ENCODE measurements around the gene CYB5RL.

Gene CYB5RL

GRCh38 chr1:54229281-54229891 is 29.6 kb upstream of the CYB5RL start:
- peaks cover 64% of the 10 kb centered on the region for H3K36me3 ChIP-seq
- H3K27ac ChIP-seq, result no peak overlapping the region; the same call in 1 of the 2 replicates
- no peak for TF ChIP-seq CTCF (IDR thresholded peaks at IDR 0.05; ENCODE audit: low read depth, low read length)
- no peaks in the 10 kb centered on the region for H3K27me3 ChIP-seq (ENCODE audit: insufficient read depth, low read depth, severe bottlenecking)
- H3K4me3 ChIP-seq (ENCODE audit: low read depth, low read length), result no peak overlapping the region
- H3K9me3 ChIP-seq (ENCODE audit: severe bottlenecking), result no peaks in the 10 kb centered on the region
- no peak for DNase-seq

GRCh38 chr1:54228638-54229079 is 28.8 kb upstream of the CYB5RL start:
- H3K36me3 ChIP-seq, result peaks cover 67% of the 10 kb centered on the region
- no peak for TF ChIP-seq CTCF (IDR thresholded peaks at IDR 0.05; ENCODE audit: low read depth, low read length)
- DNase-seq, result no peak
- H3K27ac ChIP-seq, result no peak overlapping the region
- no peaks in the 10 kb centered on the region for H3K9me3 ChIP-seq (ENCODE audit: severe bottlenecking)
- H3K27me3 ChIP-seq (ENCODE audit: insufficient read depth, low read depth, severe bottlenecking), result no peaks in the 10 kb centered on the region
- H3K4me3 ChIP-seq (ENCODE audit: low read depth, low read length), result no peak overlapping the region

- no peak for TF ChIP-seq CTCF (IDR thresholded peaks at IDR 0.05; ENCODE audit: low read depth, low read length)
- Histone ChIP-seq H3K9me3 (ENCODE audit: severe bottlenecking) (no peaks in the 10 kb centered on the region), H3K27ac (no peak overlapping the region), H3K4me3 (ENCODE audit: low read depth, low read length) (no peak overlapping the region), H3K27me3 (ENCODE audit: insufficient read depth, low read depth, severe bottlenecking) (no peaks in the 10 kb centered on the region), H3K36me3 (peaks cover 67% of the 10 kb centered on the region)
- no peak for DNase-seq
Observed at GRCh38 chr1:54227891-54228310, 28.1 kb upstream of the CYB5RL start.

- Histone ChIP-seq H3K27me3 (ENCODE audit: insufficient read depth, low read depth, severe bottlenecking) (no peaks in the 10 kb centered on the region), H3K36me3 (peaks cover 64% of the 10 kb centered on the region), H3K4me3 (ENCODE audit: low read depth, low read length) (no peak overlapping the region), H3K27ac (no peak overlapping the region), H3K9me3 (ENCODE audit: severe bottlenecking) (no peaks in the 10 kb centered on the region)
- no peak for TF ChIP-seq CTCF (IDR thresholded peaks at IDR 0.05; ENCODE audit: low read depth, low read length)
- DNase-seq, result no peak
Observed at GRCh38 chr1:54227091-54227602, 27.3 kb upstream of the CYB5RL start.

GRCh38 chr1:54225986-54226559 is 26.2 kb upstream of the CYB5RL start:
- TF ChIP-seq CTCF (IDR thresholded peaks at IDR 0.05; ENCODE audit: low read depth, low read length), result no peak
- Histone ChIP-seq H3K9me3 (ENCODE audit: severe bottlenecking) (no peaks in the 10 kb centered on the region), H3K27ac (no peak overlapping the region), H3K36me3 (peaks cover 55% of the 10 kb centered on the region), H3K27me3 (ENCODE audit: insufficient read depth, low read depth, severe bottlenecking) (no peaks in the 10 kb centered on the region), H3K4me3 (ENCODE audit: low read depth, low read length) (no peak overlapping the region)
- no peak for DNase-seq
